ENCODE measurements around the gene CYP4F8.
"Not testable (repeated sequence)": the region's sequence is repeated elsewhere in the genome, so short reads cannot be mapped to it uniquely, and the experiment has no call there.

The CYP4F8 gene

DNA sequence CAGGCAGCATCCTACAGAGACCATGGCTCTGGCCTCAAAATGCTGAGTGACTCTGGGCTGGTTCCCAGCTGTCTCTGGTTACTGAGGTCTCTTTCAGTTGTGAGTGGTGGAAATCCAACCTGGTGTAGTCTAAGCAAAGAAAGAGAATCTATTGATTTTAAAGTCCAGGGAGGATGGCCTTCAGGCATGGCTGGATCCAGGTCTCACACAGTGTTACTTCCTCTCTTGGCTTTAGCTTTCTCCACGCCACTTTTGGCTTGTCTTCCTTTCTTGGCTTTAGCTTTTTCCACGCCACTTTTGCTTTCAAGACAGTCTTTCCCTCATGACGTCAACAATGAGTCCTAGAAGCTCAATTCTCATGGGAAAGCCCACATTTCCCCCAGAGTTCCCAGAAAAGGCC, 29.8 kb downstream of the CYP4F8 start:
- DNase-seq = no peak

DNA sequence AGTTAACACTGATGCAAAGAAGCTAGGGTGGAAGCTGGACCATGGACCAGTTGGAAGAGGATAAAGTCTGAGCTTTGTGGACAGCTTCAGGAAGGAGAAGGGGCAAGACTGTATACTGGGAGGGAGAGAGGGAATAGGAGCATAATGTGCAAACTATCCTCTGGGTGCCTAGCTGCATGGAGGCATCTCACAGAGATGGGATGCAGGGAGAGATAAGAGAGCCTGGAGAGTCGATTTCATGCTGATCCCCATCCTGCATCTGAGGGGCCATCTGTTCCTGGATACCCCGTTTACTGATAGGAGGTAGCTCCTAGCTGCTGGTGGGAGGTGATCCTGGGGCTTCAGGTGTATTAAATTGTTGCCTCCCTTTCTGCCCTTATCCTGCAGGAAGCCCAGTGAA, 34.5 kb downstream of the CYP4F8 start:
- DNase-seq = no peak

- not testable (repeated sequence) for DNase-seq
These were observed 35.1 kb downstream of the CYP4F8 start for GRCh38 chr19:15650123-15650522.

DNA sequence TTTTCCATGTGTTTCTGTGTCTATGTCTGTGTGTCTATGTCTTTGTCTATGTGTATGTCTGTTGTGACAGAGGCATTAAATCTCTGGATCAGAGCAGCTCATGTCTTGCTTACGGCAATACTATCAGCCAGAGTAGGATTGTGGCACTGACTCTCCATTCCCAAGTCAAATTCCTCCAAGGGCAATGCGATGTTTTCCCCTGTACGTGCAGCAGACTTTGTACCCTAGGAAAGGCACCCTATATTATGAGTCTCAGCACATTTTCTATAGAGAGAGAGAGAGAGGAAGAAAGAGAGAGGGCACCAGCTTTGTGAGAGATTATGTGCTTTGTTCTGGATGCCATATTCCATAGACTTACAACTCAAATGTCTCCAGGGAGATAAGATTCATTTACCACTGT, 36.8 kb downstream of the CYP4F8 start:
- no peak for DNase-seq

DNA sequence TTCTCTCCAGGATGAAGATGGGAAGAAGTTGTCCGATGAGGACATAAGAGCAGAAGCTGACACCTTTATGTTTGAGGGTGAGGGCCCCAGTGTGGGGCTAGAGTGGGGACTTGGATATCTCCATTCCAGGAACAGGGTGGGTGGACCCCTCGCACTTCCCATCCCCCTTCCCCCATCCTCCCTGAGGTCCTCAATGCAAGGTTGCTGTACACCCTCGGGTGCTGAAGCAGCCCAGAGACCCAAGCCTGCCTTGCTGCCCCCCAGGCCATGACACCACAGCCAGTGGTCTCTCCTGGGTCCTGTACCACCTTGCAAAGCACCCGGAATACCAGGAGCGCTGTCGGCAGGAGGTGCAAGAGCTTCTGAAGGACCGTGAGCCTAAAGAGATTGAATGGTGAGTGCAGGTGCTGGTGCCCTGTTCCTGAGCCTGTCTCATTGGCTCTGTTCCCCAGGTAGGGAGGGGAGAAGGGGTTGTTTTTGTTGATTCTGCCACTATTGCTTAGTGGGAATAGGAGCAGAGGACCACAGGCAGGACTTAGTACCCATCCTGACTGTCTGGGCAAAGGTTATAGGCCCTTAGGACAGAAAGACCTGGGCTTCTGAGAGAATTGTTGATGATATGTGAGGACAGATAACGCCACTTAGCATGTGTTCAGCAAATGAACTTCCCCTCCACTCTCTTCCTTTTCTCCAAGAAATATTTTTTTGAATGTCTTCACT, 37.7 kb downstream of the CYP4F8 start:
- DNase-seq = no peak

DNA sequence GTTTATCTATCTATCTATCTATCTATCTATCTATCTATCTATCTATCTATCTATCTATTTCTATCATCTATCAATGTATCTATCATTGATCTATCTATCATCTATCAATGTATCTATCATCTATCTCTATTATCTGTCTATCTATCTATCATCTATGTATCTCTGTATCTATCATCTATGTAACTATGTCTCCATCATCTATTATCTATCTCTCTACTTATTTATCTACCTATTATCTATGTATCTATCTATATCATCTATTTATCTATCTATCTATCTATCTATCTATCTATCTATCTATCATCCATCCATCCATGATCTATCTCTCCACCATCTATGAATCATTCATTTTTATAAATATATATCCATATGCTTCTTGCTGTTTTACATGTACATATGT, 41.4 kb downstream of the CYP4F8 start:
- no peak for DNase-seq

GRCh38 chr19:15663247-15663646, 48.2 kb downstream of the CYP4F8 start:
- no peak for DNase-seq

GRCh38 chr19:15666186-15666585, 51.2 kb downstream of the CYP4F8 start:
- no peak for DNase-seq

GRCh38 chr19:15666883-15667282, 51.9 kb downstream of the CYP4F8 start:
- DNase-seq = no peak

DNA sequence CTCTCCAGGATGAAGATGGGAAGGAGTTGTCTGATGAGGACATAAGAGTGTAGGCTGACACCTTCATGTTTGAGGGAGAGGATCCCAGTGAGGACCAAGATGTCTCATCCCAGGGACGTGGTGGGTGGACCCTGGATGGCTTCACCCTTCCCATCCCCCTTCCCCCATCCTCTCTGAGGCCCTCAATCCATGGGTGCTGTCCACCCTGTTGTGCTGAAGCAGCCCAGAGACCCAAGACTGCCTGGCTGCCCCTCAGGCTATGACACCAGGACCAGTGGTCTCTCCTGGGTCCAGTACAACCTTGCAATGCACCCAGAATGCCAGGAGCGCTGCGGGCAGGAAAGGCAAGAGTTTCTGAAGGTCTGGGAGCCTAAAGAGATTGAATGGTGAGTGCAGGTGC, 54.4 kb downstream of the CYP4F8 start:
- DNase-seq = no peak

DNA sequence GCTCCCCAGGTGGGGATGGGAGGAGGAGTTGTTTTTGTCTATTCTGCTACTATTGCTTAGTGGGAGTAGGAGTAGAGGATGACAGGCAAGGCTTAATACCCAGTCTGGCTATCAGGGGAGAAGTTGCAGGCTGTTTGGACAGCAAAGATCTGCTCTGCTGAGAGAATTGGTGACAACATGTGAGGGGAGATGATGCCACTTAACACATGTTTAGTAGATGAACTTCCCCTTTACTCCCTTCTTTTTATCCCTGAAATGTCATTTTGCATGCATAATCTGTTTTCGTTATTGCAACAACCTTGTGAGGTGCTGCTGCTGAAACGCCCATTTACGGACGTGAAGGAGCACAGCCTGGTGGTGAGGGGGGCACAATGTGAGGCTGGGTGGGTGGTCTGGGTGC, 54.9 kb downstream of the CYP4F8 start:
- no peak for DNase-seq

DNA sequence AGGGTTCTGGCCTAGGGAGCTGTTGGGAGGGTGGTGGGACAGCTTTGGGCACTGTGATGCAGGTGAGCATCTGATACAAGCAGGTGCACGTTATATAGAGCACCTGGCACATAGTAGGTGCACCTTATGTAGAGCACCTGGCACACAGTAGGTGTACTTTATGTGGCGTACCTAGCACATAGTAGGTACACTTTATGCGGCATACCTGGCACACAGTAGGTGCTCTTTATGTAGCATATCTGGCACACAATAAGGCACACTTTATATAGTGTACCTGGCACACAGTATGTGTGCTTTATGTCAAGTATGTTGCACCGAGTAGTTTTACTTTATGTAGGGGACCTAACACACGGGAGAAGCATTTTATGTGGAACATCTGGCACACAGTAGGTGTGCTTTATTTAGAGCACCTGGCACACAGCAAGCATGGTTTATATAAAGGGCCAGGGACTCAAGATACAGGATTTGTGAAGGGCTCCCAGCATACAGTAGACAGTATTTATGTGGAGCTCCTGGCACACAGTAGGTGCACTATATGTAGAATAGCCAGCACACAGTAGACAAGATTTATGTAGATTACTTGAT, 56.3 kb downstream of the CYP4F8 start:
- DNase-seq = no peak

DNA sequence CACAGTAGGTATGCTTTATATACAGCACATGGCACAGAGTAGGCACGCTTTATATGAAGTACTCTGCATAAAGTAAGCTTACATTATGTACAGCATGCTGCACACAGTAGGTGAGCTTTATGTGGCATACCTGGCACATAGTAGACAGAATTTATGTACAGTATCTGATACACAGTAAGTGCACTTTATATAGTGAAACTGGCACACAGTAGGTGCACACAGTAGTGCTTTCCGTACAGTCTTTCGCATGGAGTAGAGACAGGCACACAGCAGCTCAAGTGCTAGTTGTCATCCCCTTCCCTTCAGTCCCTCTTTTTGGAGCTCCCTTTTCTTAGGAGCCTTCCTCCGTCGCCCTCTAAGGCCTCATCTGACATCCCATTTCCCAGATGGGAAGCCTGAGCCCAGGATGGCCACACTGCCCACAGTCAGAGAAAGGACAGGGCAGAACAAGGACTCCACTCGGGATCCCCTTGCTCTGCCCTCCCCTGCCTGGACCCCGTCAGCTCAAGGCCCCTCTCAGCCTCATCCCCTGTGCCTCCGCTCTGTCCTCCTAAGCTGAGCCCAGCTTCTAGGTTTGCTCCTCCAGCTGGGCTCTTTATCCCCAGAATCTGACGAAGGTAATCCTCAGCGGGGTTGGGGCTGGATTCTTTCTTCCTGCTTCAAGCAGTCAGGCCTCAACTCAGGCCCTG, 57.0 kb downstream of the CYP4F8 start:
- DNase-seq = no peak

GRCh38 chr19:15672580-15673175, 57.7 kb downstream of the CYP4F8 start, which contains the start of gene CYP4F12:
Gene CYP4F12, plus strand, starts transcription at chr19:15673087. Its CDS starts 443 bp downstream, at chr19:15673530.
- DNase-seq = no peak

DNA sequence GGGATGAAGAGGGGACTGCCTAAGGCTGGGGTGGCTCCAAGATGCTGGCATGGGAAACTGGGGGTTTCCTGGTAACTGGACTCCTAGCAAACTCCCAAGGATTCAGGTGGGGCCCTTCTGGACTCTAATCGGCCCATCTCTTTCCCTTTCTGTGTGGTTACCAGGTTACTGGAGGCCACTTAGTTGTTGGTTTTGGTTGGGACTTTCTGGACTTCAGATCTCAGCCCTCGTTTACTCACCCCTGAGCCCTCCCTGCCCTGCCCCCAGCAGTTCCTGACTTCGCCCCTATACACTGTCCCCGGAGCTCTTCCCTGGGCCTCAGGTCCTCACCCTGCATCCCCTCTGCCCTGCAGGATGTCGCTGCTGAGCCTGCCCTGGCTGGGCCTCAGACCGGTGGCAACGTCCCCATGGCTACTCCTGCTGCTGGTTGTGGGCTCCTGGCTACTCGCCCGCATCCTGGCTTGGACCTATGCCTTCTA, 58.2 kb downstream of the CYP4F8 start:
- DNase-seq = no peak

GRCh38 chr19:15675560-15675959, 60.5 kb downstream of the CYP4F8 start:
- DNase-seq = no peak

DNA sequence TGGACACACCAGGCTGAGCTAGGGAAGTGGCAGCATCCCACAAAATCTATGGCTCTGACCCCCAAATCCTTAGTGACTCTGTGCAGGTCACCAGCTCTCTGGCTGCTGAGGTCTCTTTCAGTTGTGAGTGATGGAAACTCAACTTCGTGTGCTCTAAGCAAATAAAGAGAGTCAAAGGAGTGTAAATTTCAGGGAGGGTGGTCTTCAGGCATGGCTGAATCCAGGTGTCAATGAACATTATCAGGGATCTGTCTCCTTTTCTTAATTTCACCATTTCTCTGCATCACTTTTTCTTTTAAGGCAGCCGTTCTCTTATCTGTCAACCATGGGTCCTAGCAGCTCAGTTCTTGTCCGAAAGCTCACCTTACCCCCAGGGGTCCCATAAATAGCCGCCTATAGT, 64.1 kb downstream of the CYP4F8 start:
- no peak for DNase-seq

GRCh38 chr19:15679865-15680264, 64.8 kb downstream of the CYP4F8 start:
- DNase-seq = not testable (repeated sequence)

Measured in retina (tissue), 1 donor.